HG03558 (cell line): ENCODE measurements around the gene MIPEP.
A peak's percentile ranks its signal among the peaks of the same experiment; 100 is the strongest.

Source experiments
- ATAC-seq: cut with Tn5 transposase; IDR thresholded peaks from one replicate; pipeline ENCODE4 v1.9.1; 2021; ENCODE audit warnings: moderate number of reproducible peaks; ENCODE audit not compliant: unreplicated experiment; ENCODE audit errors: extremely low read depth

MIPEP gene

DNA sequence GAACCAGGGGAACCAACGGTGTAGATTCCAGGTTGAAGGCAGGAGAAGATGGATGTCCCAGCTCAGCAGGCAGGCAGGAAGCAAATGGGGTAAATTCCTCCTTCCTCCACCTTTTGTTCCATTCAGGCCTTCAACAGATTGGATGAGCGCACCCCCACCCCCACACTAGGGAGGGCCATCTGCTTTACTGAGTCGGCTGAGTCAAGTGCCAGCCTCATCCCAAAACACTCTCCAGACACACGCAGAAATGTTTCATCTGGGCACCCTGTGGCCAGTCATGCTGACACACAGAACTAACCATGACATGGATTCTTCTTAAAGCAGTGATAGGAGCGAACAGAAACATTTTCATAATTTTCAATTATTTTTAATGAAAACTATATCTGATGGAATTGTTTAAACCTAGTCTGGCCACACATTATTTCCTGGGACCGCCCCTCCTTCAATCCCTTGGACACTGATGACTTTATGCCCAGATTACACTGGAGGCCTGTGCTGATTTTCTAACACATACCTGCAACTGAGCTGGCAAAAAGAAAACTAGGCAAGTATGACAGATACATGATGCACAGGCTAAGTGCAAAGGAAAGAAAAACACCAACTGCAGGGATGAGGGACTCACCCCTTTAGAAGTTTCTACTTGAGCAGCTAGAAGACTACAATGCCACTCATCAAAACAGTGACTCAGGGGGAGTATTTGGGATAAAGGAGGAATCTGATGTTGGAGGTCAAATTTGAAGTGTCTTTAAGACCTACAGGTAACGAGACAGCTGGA is 164.8 kb downstream of the MIPEP start:
- no peak for ATAC-seq

DNA sequence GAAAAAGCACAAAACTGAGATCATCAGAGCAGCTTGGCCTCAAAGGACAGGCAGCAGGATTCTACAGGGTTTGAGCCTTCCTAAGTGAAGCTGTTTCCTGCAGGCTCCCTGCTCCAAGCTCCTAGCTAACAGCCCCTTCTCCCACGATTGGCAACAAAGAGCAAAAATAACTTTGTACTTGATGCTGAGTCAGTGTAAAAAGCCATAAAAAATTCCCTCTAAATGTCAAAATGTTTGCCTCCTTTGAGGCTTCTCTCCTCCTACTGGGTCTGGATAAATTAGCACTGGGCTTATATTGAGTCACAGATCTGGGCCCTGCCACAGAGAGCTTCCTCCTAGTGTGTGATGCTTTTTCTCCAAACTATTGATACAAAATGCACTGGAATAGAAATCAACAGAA is 165.7 kb downstream of the MIPEP start:
- ATAC-seq = no peak

DNA sequence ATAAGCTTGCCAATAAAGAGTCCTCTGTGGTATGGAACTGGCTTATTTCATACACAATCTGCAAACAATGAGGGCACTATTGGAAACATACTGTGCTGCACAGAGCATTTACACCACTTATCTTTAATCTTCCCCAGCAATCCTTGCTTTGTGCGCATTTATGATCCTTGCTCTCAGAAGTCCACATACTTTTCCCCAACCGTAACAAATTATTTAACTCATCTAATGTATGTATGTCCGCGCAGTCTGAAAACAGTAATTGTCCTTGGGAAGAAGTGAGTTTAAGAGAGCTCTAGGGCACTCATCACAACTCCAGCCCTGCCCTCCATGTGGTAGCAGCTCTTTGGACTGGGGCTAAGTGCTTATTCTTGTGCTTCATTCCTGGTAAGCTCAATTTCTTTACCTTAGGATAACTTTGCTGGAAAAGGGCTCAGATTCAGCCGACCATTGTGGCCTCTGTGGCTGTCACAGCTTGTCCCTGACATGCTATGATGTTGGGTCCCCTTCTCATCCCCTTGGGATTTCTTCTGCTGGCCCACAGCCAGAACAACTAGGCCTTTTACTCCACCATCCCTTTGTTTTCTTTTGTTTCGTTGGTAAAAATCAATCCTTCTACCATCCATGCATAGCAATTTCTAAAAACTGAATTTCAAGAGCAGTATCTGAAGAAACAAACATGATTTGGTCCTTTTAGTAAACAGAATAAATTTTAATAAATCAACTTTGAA is 166.3 kb downstream of the MIPEP start:
- ATAC-seq = no peak

DNA sequence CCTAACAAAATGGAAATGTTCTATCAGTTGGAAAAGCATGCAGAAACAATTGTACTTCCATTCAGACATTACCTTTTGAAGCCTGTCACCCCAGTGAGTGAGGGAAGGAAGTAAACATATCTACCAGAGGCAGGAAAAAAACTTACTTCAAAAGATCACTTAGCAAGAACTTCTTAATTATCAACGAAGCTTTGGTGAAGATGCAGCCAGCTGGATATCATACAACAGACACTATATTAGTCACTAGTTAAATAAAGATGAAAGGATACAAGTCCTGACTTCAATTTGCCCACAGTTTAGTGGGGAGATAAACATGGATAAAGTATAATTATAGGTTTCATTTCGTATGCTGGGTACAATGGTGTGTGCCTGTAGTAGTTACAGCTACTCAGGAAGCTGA is 170.2 kb downstream of the MIPEP start:
- ATAC-seq = no peak

DNA sequence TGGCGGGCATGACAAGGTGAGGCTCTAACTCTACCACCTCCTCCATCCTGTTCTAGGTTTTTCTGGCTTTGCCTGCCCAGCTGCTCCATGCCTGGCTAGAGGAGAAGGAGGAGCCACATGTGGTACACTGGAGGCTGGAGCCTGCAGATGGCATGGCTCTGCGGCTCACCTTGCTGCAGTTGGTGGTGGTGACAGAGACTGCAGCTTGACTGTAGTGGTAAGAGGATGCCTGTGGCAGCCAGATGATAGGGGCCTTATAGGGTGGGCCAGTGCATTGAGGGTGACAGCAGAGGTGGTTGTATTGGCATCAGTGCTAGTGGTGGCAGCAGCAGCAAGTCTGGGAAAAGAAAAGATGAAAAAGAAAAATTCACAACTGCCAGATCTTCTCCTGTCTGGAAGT is 172.8 kb downstream of the MIPEP start:
- no peak for ATAC-seq

DNA sequence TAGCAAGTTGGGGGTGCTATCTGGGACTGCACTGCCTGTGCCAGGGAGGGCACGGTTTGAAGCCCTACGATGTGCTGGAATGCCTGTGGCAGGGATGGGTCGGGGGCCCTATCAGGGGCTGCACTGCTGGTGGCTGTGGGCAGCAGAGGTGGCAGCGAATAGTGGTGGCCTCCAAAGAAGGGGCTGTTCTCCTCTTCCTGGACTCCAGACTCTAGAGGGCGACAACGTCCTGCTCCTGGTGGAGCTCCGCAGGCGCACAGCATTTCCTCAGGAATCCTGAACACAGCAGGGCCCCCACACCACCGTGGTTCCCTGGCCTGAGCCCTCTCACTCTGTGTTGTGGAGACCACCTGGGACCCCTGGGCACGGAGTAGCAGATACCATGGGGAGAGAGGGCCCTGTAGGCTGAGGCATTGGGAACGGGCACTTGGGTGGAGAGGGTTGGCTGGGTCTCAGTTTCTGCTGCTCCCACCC is 173.4 kb downstream of the MIPEP start:
- ATAC-seq = no peak

DNA sequence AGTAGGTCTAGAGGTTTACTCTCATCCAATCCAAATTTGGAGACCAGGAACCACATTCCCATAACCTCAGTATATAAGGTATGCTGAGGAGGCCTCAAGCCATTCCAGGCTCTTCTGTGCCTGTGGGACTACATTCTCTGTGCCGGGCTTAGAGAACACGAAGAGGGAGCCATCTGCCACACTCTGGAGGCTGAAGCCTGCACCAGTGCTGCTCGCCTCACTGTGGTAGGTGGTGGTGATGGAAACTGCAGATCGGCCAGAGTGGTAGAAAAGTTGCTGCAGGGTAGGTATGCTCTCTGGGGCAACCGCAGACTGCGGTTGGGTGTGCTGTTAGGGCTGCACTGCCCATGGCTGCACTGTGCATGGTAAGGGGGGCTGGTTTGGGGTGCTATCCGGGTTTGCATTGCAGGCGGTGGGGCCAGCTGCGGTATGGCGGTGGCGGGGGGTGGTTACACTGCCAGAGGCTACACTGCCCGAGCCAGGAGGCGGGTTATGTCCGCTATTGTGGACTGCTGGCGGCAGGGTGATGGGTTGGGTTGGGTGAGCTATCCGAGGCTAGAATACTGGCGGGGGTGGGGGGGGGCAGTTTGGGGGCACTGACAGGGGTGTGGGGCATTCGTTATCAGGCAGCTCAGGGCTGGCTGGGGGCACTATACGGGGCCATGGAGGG is 174.0 kb downstream of the MIPEP start:
- no peak for ATAC-seq

DNA sequence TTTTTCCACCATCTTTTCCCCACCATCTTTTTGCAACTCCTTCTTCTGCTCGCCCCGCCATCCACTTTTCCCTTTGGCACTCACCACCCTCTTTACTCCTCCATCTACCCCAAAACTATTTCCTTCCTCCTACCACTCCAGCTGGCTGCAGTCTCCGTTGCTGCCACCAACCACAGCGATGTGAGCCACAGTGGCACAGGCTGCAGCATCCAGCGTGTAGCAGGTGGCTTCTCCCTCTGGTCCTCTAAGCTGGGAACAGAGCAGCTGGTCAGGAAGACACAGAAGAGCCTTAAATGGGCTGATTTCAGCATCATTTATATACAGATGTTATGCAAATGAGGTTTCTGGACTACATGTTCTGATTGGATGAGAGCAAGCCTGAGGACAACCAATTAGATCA is 174.5 kb downstream of the MIPEP start:
- ATAC-seq = no peak

DNA sequence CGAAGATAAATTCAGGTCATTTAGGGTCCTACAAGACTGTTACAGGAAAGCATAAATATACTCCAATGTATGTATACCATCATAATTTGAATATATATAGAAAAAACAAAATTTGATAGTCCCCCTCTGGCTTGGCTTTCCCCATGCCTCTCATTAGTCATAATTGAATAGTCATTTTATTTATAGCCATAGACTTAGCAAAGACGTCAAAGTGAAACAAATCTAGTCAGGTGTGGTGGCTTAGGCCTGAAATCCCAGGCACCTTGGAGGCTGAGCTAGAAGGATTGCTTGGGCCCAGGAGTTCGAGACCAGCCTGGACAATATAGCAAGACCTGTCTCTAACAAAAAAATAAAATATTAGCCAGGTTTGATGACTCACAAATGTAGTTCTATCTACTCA is 177.8 kb downstream of the MIPEP start:
- ATAC-seq = no peak

DNA sequence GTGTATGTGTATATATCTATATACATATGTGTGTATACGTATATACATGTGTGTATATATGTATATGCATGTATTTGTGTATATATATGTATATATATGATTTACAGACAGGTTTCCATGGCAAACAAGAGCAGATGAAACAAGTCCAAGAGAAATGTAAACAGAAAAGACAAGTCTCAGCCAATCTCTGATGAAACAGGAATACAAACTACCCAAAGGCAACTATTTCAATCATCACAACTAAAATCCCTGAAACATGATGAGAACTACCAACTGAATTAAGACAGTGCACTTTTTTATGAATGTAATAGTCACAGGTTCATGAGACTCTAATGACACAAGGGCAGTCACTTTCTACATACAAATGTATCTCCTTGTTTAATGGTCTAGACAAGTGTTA is 178.8 kb downstream of the MIPEP start:
- no peak for ATAC-seq

DNA sequence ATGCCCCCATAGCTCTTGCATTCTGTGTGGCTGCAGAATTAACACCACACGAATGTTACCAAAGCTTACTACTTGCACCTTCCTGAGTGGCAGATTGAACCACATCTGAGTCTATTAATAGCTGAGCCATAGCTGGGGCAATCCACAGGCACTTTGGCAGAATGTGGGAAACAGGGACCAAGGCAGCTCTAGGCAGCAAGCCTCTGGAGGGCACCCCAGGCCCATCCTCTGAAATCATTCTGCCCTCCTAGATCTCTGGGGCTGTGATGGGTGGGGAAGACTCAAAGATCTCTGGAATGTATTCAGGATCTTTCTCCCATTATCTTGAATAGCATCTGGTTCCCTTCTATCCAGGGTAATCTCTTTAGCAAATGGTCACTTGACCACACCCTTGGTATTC is 179.7 kb downstream of the MIPEP start:
- ATAC-seq = no peak

DNA sequence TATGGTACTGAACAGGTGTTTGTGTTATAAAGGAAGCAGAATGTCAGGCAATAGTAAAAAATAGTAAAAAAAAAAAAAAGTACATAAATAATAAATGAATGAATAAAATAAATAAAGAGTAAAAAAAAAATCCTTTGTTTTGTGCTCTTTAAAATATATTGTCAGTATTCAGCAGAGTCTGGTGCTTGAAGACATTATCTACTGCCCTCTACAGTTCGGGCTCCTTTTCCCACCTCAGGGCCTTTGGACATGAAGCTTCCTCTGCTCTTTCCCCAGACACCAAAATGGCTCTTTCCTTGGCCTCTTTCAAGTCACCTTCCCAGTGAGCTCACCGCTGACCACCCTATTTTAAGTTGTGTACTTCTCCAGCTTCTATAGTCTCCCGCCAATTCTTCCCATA is 181.5 kb downstream of the MIPEP start:
- no peak for ATAC-seq

DNA sequence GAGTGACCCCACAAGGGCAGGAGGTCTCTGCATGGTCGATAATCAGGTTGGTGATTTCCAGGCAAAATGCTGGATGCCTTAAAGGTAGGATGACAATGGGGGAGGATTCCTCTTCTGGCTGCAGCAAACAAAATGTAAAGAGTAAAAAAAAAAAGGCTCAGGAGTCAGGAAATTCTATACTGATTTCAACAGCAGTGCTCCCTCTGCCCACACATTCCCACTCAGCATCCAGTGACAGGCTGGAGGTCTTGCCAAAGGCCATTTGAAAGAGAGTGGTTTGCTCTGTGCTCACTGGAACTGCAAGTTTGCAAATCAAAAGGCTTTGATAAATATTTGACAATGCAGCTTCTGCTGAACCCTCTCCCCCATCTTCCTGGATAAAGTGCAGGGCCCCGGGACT is 183.6 kb downstream of the MIPEP start:
- ATAC-seq = no peak

DNA sequence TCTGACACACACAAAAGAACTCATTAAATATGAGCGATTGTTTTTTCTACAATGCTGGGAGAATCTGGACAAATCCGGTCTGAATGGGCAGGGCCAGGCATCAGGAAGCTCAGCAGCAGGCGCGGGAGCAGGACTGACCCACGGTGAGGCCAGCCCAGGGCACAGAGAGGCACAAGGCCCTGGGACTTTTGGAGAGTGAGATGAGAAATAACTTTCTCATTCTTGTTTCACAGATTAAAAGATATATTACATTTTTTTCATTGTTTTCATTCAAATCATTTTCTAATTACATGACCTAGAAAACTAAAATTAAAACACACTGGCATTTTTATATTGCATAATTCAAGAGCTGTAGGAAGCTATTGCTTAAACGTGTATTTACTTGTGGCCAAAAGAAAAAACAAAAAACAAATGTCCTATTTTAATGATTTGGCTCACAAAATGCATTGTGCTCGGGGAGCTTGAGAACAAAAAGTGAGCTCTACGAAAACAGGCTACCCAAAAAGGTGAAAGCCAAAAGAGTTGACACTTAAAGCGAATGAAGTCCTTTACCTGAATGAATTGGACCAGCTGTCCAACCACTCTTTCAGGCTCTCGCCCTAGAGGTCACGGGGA is 185.8 kb downstream of the MIPEP start:
- ATAC-seq = no peak

DNA sequence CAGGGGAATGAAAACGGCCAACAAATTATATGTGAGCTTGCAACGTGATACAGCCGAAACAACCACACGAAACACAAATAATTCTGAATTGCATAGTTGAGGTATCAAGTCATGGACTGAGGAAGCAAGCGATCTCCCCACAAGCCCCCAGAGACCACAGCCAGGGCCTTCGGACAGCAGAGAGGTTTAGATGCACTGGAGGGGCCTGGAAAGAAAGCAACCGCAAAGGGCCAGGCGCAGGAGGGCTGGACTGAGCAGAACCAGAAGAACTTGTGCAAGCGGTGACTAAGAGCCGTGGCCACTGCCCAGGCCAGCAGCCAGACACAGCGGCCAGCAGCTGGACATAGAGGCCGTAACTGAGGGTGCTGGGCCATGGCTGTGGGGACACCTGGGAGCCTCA is 187.6 kb downstream of the MIPEP start:
- ATAC-seq = no peak

DNA sequence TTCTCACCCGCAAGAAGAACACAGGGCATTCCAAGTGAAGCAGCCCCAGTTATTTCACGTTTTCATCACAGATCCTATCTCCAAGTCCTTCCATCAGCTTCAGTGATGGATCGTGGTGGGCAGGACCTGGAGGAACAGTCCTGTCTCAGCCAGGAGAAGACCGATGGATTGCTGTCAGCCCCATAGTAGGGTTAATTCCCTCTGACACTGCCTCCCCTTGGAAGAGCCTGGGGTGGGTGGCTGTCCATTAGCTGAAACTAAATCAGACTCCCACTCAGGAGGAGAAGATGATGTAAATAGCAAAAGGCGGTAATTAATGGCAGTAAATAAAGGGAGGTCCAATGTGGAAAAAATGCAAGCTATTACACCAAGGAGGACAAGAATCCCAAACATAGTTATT is 188.0 kb downstream of the MIPEP start:
- no peak for ATAC-seq

DNA sequence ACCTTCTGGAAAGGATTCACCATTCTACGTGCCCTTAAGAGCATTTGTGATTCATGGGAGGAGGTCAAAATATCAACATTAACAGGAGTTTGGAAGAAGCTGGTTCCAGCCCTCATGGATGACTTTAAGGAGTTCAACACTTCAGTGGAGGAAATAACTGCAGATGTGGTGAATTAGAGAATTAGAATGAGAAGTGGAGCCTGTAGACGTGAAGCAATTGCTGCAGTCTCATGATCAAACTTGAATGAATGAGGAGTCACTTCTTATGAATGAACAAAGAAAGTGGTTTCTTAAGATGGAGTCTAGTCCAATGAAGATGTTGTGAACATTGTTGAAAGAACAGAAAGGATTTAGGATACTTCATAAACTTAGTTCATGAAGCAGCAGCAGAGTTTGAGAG is 189.9 kb downstream of the MIPEP start:
- no peak for ATAC-seq

DNA sequence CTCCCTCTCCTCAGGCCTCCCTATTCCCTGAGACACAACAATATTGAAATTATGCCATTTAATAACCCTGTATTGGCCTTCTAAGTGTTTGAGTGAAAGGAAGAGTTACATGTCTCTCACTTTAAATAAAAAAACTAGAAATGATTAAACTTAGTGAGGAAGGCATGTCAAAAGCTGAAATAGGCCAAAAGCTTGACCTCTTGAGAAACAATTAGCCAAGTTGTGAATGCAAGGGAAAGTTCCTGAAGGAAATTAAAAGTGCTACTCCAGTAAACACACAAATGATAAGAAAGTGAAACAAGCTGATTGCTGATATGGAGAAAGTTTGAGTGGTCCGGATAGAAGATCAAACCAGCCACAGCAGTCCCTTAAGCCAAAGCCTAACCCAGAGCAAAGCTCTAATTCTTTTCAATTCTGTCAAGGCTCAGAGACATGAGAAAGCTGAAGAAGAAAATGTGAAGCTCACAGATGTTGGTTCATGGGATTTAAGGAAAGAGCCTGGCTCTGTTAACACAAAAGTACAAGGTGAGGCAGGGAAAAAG is 191.4 kb downstream of the MIPEP start:
- no peak for ATAC-seq

DNA sequence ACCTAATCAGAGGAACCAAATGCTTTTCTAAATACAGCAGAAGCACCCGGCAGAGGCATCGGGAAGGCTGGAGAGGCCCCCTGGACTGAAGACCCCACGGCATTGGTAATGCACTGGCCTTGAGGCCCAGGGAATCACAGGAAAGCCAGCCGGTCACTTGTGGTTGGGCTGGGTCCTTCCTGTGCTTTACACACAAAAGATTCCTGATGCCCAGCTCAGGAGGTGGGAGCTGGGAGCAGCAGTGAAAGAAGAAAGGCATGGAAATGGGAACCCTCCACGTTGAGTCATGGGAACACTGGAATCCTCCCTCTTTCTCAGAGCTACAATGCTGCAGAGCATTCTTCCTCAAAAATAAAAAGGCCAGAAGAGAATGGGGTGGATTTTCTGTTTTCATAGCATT is 192.6 kb downstream of the MIPEP start:
- no peak for ATAC-seq

DNA sequence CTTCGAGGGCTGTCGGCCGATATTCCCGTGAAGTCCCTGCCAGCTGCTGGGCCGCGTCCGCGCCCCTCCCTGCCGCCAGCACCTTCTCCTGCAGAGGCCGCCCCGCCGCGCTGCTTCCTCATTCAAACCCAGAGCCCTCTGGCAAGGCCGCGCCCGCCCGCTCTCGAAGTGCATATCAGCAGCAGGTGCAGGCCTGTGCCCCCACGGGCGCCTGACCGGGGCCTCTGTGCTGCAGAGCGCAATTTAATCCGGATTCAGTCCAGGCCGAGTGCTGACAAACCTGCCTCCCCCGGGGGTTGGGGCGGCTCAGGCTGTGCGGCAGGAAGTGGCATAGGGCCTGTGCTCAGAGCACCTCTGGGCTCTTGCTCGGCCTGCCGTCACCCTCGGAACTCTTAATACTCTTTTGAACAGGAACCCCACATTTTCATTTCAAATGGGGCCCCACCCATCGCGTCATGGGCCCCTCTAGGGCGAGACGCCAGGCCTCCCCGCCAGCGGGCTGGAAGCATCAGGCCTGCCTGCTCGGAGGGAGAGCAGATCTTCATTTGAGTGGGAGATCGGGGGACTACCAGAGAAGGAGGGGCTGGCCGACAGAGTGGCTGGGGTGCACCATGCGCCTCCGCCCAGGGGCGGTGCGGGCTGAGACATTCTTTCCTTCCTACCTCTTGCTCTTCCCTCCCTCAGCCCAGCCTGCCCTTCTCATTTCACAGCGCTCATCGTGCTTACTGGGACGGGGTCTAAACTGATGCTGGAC is 193.3 kb downstream of the MIPEP start:
- ATAC-seq = peak; percentile 63
